Activated CD8-positive, alpha-beta memory T cell treated with anti-CD3 and anti-CD28 coated beads, Interleukin-2, amount 10 ng/mL, durations not matched to agents 7 days and 5 days (primary cell): Measurements from ENCODE around the gene DOCK9. TPM values are rescaled to one million over a fixed set of nuclear protein-coding genes. Genes with fewer than 3 reads are reported as not detected.

Experiments
- ATAC-seq: fragments of 150-1000 bp; cut with Tn5 transposase; one replicate; pipeline ENCODE4 v1.10.0; 2021; ENCODE audit warnings: moderate library complexity
- CTCF ChIA-PET: fragments of 350-600 bp; sonication (Branson Sonifier 250); formaldehyde crosslinking; loops from one replicate; lab custom pipeline; 2021; ENCODE audit warnings: antibody characterized with exemption; lab: Charles Lee
- DNase-seq: peaks from one replicate; pipeline ENCODE4 v3.0.0-alpha.2; 2020
- H3K27ac Mint-ChIP-seq: one replicate; pipeline ENCODE4 v1.8.0; 2021; ENCODE audit warnings: mild to moderate bottlenecking, mixed read lengths
- H3K27me3 Mint-ChIP-seq: one replicate; pipeline ENCODE4 v1.8.0; 2021; ENCODE audit warnings: mixed read lengths
- H3K36me3 Mint-ChIP-seq: one replicate; pipeline ENCODE4 v1.8.0; 2021; ENCODE audit warnings: mild to moderate bottlenecking, mixed read lengths
- H3K4me1 Mint-ChIP-seq: one replicate; pipeline ENCODE4 v1.8.0; 2021; ENCODE audit warnings: mixed read lengths
- H3K4me3 Mint-ChIP-seq: one replicate; pipeline ENCODE4 v1.8.0; 2021; ENCODE audit warnings: mild to moderate bottlenecking, moderate library complexity, mixed read lengths
- H3K9me3 Mint-ChIP-seq: one replicate; pipeline ENCODE4 v1.8.0; 2022; ENCODE audit warnings: low read depth, mixed read lengths
- total RNA-seq, 2 experiments: library from RNA; stranded (reverse); gene quantifications; one replicate each; pipeline ENCODE4 v1.2.3, GENCODE V29; 2021

The DOCK9 gene
- total RNA-seq, 2 experiments from 2014 or later: 37.5 to 79.9 TPM

- ATAC-seq: no peak
- no peaks in the 10 kb centered on the region for H3K27me3 Mint-ChIP-seq
- peaks cover 14% of the 10 kb centered on the region for H3K36me3 Mint-ChIP-seq
- H3K27ac Mint-ChIP-seq: peak overlapping the region; percentile 17
- no peak overlapping the region for H3K4me3 Mint-ChIP-seq
- CTCF ChIA-PET: no interaction called here
- peaks cover 6% of the 10 kb centered on the region for H3K4me1 Mint-ChIP-seq
- DNase-seq: no peak
- no peaks in the 10 kb centered on the region for H3K9me3 Mint-ChIP-seq
Observed at GRCh38 chr13:98846521-98846920, 131.3 kb downstream of the DOCK9 start.

DNA sequence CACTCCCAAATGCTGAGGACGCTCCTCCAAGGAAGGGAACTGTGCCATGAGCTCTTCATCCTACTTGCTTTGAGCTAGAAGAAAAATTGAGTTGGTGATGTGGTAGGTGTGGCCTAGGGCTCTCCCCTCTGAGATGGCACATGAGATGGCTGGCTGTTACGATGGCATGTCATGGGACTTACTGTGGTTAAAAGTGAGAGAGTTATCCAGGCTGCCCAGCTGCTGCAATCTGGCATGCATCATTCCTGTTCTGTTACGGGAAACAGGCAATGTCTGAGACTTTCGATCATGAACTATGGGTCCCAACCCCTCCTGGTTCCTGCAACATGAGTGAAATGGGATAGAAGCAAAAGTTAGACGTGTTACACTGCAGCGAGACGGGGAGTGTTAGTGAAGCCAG, 132.1 kb downstream of the DOCK9 start:
- Mint-ChIP-seq H3K27ac (no peak overlapping the region), H3K36me3 (peaks cover 14% of the 10 kb centered on the region), H3K4me3 (no peak overlapping the region), H3K4me1 (peaks cover 6% of the 10 kb centered on the region), H3K27me3 (no peaks in the 10 kb centered on the region), H3K9me3 (no peaks in the 10 kb centered on the region)
- DNase-seq: no peak
- CTCF ChIA-PET: no interaction called here
- no peak for ATAC-seq

DNA sequence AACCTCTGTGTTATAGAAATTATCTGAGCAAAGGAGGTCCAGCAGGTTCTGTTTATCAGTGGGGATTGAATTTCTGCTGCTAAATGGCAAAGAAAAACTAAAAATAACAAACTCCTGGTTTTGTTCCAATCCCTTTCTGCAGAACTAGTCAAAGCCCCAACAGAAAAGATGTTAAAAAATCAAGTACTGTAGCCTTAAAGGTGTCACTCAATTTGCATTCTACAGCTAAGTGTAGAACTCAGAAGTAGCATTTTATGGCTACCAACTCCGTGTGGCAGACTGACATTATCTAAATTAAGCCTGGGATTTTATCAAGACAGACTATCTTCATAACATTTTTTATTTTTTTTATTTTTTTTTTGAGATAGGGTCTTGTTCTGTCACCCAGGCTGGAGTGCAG, 133.8 kb downstream of the DOCK9 start:
- Mint-ChIP-seq H3K4me3 (no peak overlapping the region), H3K36me3 (peaks cover 14% of the 10 kb centered on the region), H3K27ac (no peak overlapping the region), H3K4me1 (peaks cover 6% of the 10 kb centered on the region), H3K9me3 (no peaks in the 10 kb centered on the region), H3K27me3 (no peaks in the 10 kb centered on the region)
- DNase-seq: no peak
- ATAC-seq: no peak
- CTCF ChIA-PET: interaction anchor here (0.8 to 1.8 kb wide), 5 partner anchors 9 to 194 kb away, joined by 3 to 8 read pairs (median 3); no protein-coding TSS in a partner anchor

DNA sequence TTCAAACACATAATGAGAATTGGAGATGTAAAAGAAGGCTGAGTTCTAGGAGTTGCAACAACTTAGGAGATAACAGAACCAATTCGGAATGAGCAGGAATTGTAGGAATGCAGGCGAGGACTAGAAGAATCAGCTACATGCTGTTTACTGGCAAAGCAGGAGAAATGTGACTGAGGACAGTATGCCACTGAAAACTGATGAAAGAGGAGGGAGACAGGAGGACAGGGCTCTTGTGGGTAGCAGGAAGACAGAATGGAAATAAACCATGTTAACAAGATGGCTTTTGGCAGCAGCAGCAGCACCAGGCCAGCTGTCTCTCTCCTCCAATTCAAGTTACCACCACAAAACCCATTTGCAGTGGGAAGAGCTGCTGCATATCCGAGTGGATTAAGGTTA, 134.4 kb downstream of the DOCK9 start:
- CTCF ChIA-PET: interaction anchor here (0.7 to 2.4 kb wide), 20 partner anchors 8 to 247 kb away, joined by 3 to 11 read pairs (median 3); no protein-coding TSS in a partner anchor
- no peaks in the 10 kb centered on the region for H3K27me3 Mint-ChIP-seq
- ATAC-seq: no peak
- H3K36me3 Mint-ChIP-seq: peaks cover 14% of the 10 kb centered on the region
- H3K9me3 Mint-ChIP-seq: no peaks in the 10 kb centered on the region
- DNase-seq: no peak
- no peak overlapping the region for H3K4me3 Mint-ChIP-seq
- no peak overlapping the region for H3K27ac Mint-ChIP-seq
- peaks cover 6% of the 10 kb centered on the region for H3K4me1 Mint-ChIP-seq

DNA sequence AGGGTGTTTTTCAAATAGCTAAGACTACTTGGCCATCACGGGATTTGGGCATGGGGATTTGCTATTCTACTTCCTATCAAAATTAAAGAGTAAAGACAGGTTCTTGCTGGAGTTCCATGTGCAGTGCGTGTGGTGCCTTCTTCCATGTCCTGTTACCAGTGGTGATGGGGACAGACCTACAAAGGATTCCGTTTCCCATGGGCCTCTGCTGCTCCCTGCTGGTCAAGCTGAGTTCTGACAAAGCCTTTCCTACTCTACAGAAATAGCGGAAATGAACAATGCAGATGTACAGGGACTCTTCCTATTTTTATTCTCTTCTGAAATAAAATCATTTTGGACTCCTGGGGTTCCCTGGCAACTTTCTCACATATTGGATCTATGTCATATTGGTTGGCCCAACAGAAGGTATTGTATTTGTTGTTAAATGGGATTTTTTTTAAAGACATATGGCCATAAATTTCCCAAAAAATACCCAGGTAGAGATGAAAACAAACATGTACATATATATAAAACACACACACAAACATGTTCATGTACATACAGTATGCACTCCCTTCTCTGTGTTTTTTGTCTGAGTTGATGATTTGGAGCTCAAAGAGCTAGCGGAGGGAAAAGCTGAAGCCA, 134.9 kb downstream of the DOCK9 start:
- ATAC-seq (peak; percentile 75), DNase-seq (peak; percentile 78)
- Mint-ChIP-seq H3K4me3 (no peak overlapping the region), H3K9me3 (no peaks in the 10 kb centered on the region), H3K27ac (peak overlapping the region; percentile 29), H3K27me3 (no peaks in the 10 kb centered on the region), H3K36me3 (peaks cover 9% of the 10 kb centered on the region), H3K4me1 (peaks cover 6% of the 10 kb centered on the region)
- CTCF ChIA-PET: interaction anchor here (0.7 to 2.4 kb wide), 23 partner anchors 8 to 398 kb away, joined by 3 to 11 read pairs (median 3); no protein-coding TSS in a partner anchor

- H3K9me3 Mint-ChIP-seq: no peaks in the 10 kb centered on the region
- H3K4me3 Mint-ChIP-seq: no peak overlapping the region
- H3K27me3 Mint-ChIP-seq: no peaks in the 10 kb centered on the region
- H3K36me3 Mint-ChIP-seq: peaks cover 6% of the 10 kb centered on the region
- peaks cover 6% of the 10 kb centered on the region for H3K4me1 Mint-ChIP-seq
- CTCF ChIA-PET: interaction anchor here (0.7 to 2.6 kb wide), 15 partner anchors 9 to 397 kb away, joined by 3 to 11 read pairs (median 5); no protein-coding TSS in a partner anchor
- H3K27ac Mint-ChIP-seq: no peak overlapping the region
- DNase-seq (no peak), ATAC-seq (no peak)
Observed at GRCh38 chr13:98842070-98842469, 135.8 kb downstream of the DOCK9 start.

DNA sequence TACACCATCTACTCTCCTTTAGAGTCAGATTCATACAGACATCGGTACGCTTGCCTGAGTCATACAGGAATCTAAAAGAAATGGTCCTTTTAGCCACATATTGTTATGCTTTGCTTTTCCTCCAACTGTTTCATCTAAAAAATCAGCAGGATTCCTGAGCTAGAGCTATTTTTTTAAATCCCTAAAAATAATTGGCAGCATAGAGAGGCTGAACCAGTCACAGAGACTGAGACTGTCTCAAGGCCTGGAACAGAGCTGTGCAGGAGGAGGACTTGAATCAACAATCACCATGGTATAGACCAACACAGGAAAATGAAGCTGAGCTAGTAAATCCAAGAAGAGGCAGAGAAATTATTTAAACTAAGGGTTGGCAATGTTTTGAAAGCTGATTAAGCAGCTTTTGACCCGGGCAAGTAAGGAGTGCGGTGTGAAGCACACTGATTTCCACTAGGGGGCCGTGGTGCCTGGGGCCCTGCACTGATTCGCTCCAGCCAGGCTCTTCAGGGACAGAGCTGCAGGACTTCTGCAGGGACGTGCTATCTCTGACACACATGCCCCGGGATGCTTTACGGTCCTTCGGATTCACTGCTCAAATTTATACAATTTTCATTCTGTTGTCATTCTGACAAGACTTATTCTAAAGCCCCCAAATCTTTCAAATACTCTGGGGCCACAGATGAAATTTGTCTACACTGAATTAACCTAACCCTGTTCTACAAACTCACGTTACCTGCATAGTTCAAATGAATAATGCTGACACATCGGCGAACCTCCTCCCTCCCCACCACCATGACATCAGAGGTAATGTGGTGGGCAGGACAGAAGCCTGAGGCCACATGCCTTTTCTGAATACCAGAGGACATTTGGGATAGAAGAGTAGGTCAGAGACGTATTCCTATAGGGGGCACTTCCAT, 137.8 kb downstream of the DOCK9 start:
- Mint-ChIP-seq H3K9me3 (no peaks in the 10 kb centered on the region), H3K27ac (no peak overlapping the region), H3K27me3 (no peaks in the 10 kb centered on the region), H3K4me3 (no peak overlapping the region), H3K36me3 (peaks cover 2% of the 10 kb centered on the region), H3K4me1 (peaks cover 3% of the 10 kb centered on the region)
- ATAC-seq: peak; percentile 89
- CTCF ChIA-PET: interaction anchor here (0.6 to 2.6 kb wide), 14 partner anchors 9 to 1074 kb away, joined by 3 to 15 read pairs (median 4); no protein-coding TSS in a partner anchor
- DNase-seq: peak; percentile 55

DNA sequence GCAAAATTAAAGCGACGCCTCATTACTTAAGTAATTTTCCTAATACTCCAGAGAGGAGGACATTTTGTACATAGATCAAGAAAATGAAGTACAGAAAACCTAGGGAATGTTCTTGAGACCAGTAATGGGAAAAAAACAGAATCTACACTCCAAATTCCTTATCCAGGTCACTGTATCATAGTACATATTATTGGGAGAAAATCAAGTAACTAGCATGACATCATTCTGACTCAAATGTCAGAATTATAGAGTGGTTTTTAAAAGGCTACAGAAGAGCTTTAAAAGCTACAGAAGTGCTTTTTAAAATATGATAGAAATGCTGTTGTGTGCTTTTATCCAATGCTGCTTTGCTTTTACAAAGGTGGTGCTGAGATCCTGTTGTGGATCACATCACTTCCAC, 139.1 kb downstream of the DOCK9 start:
- no peaks in the 10 kb centered on the region for H3K36me3 Mint-ChIP-seq
- H3K4me1 Mint-ChIP-seq: peaks cover 3% of the 10 kb centered on the region
- no peaks in the 10 kb centered on the region for H3K9me3 Mint-ChIP-seq
- ATAC-seq (no peak), DNase-seq (no peak)
- H3K4me3 Mint-ChIP-seq: no peak overlapping the region
- CTCF ChIA-PET: interaction anchor here (1.4 to 2.4 kb wide), 4 partner anchors 9 to 983 kb away, joined by 3 to 15 read pairs (median 4); no protein-coding TSS in a partner anchor
- no peak overlapping the region for H3K27ac Mint-ChIP-seq
- H3K27me3 Mint-ChIP-seq: no peaks in the 10 kb centered on the region

GRCh38 chr13:98837896-98838295, 140.0 kb downstream of the DOCK9 start:
- ATAC-seq (no peak), DNase-seq (no peak)
- no peaks in the 10 kb centered on the region for H3K9me3 Mint-ChIP-seq
- H3K4me3 Mint-ChIP-seq: no peak overlapping the region
- no peak overlapping the region for H3K27ac Mint-ChIP-seq
- H3K27me3 Mint-ChIP-seq: no peaks in the 10 kb centered on the region
- CTCF ChIA-PET: interaction anchor here (1.6 kb wide), 1 partner anchor 12 kb away, joined by 3 read pairs; no protein-coding TSS in a partner anchor
- H3K4me1 Mint-ChIP-seq: peaks cover 2% of the 10 kb centered on the region
- H3K36me3 Mint-ChIP-seq: peaks cover 2% of the 10 kb centered on the region

GRCh38 chr13:98835156-98835555, 142.7 kb downstream of the DOCK9 start:
- no peak for ATAC-seq
- CTCF ChIA-PET: interaction anchor here (0.7 to 1.7 kb wide), 3 partner anchors 8 to 49 kb away, joined by 3 to 8 read pairs (median 4); no protein-coding TSS in a partner anchor
- no peaks in the 10 kb centered on the region for H3K9me3 Mint-ChIP-seq

DNA sequence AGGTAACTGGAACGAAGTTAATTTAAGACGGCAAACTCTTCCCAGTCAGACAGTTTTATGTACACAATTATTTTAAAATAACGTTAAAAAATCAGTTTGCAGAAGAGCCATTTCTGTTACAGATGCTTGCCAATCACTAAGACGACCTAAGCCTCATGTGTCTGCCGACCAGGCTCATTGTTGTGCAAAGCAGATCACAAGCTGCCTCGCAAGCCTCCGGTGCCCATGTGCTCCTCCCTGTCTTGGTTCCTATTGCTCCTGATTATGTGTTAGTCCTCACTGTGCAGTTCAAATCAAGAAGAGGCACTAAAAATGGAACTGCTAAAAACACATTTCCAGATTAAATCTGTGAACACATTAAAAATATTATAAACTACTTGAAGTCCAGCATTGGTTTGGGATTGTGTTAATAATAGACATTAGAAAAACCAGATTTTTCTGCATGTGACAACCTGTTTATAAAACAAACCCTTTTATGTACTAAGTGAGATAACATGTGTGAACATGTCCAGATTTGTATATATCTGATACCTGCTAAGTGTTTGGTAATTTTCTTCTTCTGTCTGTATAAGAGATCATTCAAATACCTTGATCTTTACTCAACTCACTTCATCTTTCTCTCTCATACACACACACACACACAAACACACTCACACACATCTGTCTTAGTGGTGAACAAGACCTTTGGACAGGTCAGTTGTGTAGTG, 143.5 kb downstream of the DOCK9 start:
- Mint-ChIP-seq H3K4me3 (no peak overlapping the region), H3K27ac (no peak overlapping the region), H3K36me3 (peaks cover 11% of the 10 kb centered on the region), H3K27me3 (no peaks in the 10 kb centered on the region), H3K4me1 (no peaks in the 10 kb centered on the region), H3K9me3 (no peaks in the 10 kb centered on the region)
- ATAC-seq: no peak
- no peak for DNase-seq
- CTCF ChIA-PET: interaction anchor here (1.7 kb wide), 1 partner anchor 9 kb away, joined by 8 read pairs; no protein-coding TSS in a partner anchor

More at GRCh38 chr13:98835156-98835555, 142.7 kb downstream of the DOCK9 start:
- no peak for DNase-seq
- H3K4me1 Mint-ChIP-seq: no peaks in the 10 kb centered on the region
- H3K4me3 Mint-ChIP-seq: no peak overlapping the region
- H3K27me3 Mint-ChIP-seq: no peaks in the 10 kb centered on the region
- H3K36me3 Mint-ChIP-seq: peaks cover 8% of the 10 kb centered on the region
- H3K27ac Mint-ChIP-seq: no peak overlapping the region

GRCh38 chr13:98831236-98831635, 146.6 kb downstream of the DOCK9 start:
- DNase-seq: no peak
- H3K36me3 Mint-ChIP-seq: peaks cover 32% of the 10 kb centered on the region
- CTCF ChIA-PET: interaction anchor here (2.5 to 3.7 kb wide), 2 partner anchors 9 to 12 kb away, joined by 11 to 15 read pairs; no protein-coding TSS in a partner anchor

More at GRCh38 chr13:98831236-98831635, 146.6 kb downstream of the DOCK9 start:
- Mint-ChIP-seq H3K27me3 (no peaks in the 10 kb centered on the region), H3K9me3 (no peaks in the 10 kb centered on the region), H3K4me1 (peaks cover 5% of the 10 kb centered on the region), H3K4me3 (no peak overlapping the region), H3K27ac (no peak overlapping the region)
- ATAC-seq: no peak
